HCT116 (cell line): ENCODE measurements around the gene NCAPG.

Source experiments
- POLR2AphosphoS5 ChIP-seq: IDR thresholded peaks from 2 replicates; pipeline ENCODE4 v1.6.1; 2011; ENCODE audit warnings: mild to moderate bottlenecking, low read depth, low read length, moderate library complexity
- TF ChIP-seq, protein P1 (sequence below), 3 experiments: fragments of 200-600 bp in 1 of 3; sonication (generic) in 1 of 3; IDR thresholded peaks in 2 of 3; conservative IDR thresholded peaks in 1 of 3; 2 replicates each; pipeline ENCODE4 v1.5.1; 2012 to 2017; ENCODE audit warnings: low read depth in 2 of 3, low read length in 2 of 3, antibody characterized with exemption in 1 of 3, borderline replicate concordance in 1 of 3, control low read depth in 1 of 3, mild to moderate bottlenecking in 1 of 3, mixed read lengths in 1 of 3, mixed run types in 1 of 3, moderate library complexity in 1 of 3; ENCODE audit not compliant: insufficient read depth in 1 of 3
- TF ChIP-seq, protein P2 (sequence below): IDR thresholded peaks from 2 replicates; pipeline ENCODE4 v1.6.1; 2012; ENCODE audit warnings: low read depth

DNA sequence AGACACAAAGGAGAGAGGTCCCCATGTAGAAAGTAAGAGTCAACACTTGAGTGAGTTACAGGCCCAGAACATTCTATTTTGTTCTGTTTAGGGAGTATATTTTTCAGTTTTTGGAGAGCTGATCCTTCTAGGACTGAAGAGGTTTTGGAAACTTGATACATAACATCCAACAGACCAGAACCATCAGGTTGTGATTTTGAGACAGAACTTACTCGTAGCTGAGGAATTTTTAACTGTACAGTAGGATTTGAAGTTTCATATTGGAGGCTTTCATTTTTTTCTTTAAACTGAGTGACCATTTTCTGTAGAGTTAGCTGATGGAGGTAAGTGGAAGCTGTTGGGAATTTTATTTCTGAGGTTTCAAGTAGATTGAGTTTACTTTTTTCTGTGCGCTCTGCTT lies 73.3 kb downstream of the NCAPG start:
- TF ChIP-seq, protein P1, sequence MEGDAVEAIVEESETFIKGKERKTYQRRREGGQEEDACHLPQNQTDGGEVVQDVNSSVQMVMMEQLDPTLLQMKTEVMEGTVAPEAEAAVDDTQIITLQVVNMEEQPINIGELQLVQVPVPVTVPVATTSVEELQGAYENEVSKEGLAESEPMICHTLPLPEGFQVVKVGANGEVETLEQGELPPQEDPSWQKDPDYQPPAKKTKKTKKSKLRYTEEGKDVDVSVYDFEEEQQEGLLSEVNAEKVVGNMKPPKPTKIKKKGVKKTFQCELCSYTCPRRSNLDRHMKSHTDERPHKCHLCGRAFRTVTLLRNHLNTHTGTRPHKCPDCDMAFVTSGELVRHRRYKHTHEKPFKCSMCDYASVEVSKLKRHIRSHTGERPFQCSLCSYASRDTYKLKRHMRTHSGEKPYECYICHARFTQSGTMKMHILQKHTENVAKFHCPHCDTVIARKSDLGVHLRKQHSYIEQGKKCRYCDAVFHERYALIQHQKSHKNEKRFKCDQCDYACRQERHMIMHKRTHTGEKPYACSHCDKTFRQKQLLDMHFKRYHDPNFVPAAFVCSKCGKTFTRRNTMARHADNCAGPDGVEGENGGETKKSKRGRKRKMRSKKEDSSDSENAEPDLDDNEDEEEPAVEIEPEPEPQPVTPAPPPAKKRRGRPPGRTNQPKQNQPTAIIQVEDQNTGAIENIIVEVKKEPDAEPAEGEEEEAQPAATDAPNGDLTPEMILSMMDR (IDR thresholded peaks at IDR 0.05 in 2 of 3, conservative IDR thresholded peaks at IDR 0.05 in 1 of 3; ENCODE audit: borderline replicate concordance in 1 of 3, insufficient read depth in 1 of 3, low read depth in 2 of 3, low read length in 2 of 3), result no peak
- TF ChIP-seq, protein P2, sequence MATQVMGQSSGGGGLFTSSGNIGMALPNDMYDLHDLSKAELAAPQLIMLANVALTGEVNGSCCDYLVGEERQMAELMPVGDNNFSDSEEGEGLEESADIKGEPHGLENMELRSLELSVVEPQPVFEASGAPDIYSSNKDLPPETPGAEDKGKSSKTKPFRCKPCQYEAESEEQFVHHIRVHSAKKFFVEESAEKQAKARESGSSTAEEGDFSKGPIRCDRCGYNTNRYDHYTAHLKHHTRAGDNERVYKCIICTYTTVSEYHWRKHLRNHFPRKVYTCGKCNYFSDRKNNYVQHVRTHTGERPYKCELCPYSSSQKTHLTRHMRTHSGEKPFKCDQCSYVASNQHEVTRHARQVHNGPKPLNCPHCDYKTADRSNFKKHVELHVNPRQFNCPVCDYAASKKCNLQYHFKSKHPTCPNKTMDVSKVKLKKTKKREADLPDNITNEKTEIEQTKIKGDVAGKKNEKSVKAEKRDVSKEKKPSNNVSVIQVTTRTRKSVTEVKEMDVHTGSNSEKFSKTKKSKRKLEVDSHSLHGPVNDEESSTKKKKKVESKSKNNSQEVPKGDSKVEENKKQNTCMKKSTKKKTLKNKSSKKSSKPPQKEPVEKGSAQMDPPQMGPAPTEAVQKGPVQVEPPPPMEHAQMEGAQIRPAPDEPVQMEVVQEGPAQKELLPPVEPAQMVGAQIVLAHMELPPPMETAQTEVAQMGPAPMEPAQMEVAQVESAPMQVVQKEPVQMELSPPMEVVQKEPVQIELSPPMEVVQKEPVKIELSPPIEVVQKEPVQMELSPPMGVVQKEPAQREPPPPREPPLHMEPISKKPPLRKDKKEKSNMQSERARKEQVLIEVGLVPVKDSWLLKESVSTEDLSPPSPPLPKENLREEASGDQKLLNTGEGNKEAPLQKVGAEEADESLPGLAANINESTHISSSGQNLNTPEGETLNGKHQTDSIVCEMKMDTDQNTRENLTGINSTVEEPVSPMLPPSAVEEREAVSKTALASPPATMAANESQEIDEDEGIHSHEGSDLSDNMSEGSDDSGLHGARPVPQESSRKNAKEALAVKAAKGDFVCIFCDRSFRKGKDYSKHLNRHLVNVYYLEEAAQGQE, result no peak
- TF ChIP-seq POLR2AphosphoS5, result no peak
